HL-60 (cell line): ENCODE results near the gene BCAS3.
A peak's percentile ranks its signal among the peaks of the same experiment; 100 is the strongest.

ENCODE experiments used
- DNase-seq, 2 experiments: peaks; one replicate each; pipeline ENCODE4 v3.0.0-alpha.2; 2010 to 2020; ENCODE audit warnings: low read depth in 1 of 2, low spot score in 1 of 2
- H3K27ac ChIP-seq: fragments of 250-450 bp; sonication (Bioruptor Pico); replicated peaks from 2 replicates; pipeline ENCODE4 v1.5.1; 2020; ENCODE audit warnings: mild to moderate bottlenecking, moderate library complexity
- H3K27me3 ChIP-seq: fragments of 250-450 bp; sonication (Bioruptor Pico); 2 replicates; pipeline ENCODE4 v1.5.1; 2021; ENCODE audit warnings: mild to moderate bottlenecking, moderate library complexity; ENCODE audit not compliant: insufficient read depth, poor library complexity, severe bottlenecking
- H3K4me3 ChIP-seq: replicated peaks from 2 replicates; pipeline ENCODE4 v1.5.1; 2011; ENCODE audit warnings: mild to moderate bottlenecking, control low read depth, low read length; ENCODE audit not compliant: insufficient read depth
- GABPA ChIP-seq: IDR thresholded peaks from 2 replicates; pipeline ENCODE4 v1.6.1; 2012; ENCODE audit warnings: low read depth
- POLR2AphosphoS5 ChIP-seq: IDR thresholded peaks from 2 replicates; pipeline ENCODE4 v1.6.1; 2012; ENCODE audit warnings: low read depth
- SPI1 ChIP-seq: IDR thresholded peaks from 2 replicates; pipeline ENCODE4 v1.6.1; 2012; ENCODE audit warnings: low read depth, mild to moderate bottlenecking, borderline replicate concordance
- TF ChIP-seq, protein P1 (sequence below): IDR thresholded peaks from one replicate; pipeline ENCODE4 v1.5.1; 2011; ENCODE audit warnings: low read length, control low read depth, inconsistent platforms; ENCODE audit not compliant: insufficient read depth
- TF ChIP-seq, protein P2 (sequence below): IDR thresholded peaks from 2 replicates; pipeline ENCODE4 v1.6.1; 2012; ENCODE audit warnings: low read depth; ENCODE audit not compliant: insufficient replicate concordance

Gene BCAS3

DNA sequence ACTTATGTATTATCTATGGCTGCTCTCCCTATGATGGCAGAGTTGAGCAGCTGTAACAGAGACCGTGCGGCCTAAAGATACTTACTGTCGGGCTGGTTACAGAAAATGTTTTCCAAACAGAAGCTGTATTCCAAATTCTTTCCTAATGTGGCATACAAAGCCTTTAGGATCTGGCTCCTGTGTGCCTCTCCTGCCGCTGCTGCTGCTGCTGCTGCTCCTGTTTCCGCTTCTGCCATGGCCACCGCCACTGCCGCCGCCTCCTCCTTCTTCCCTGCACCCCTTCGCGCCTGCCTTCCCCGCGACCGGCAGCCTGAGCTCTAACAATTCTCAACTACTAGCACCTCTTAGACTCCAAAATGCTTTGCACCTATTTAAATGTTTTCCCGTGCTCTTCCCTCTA, 458.1 kb downstream of the BCAS3 start:
- no peak for DNase-seq
- Histone ChIP-seq H3K27ac (no peak overlapping the region), H3K4me3 (no peak overlapping the region), H3K27me3 (no peaks in the 10 kb centered on the region)
- no peak for TF ChIP-seq SPI1
- TF ChIP-seq, protein P1, sequence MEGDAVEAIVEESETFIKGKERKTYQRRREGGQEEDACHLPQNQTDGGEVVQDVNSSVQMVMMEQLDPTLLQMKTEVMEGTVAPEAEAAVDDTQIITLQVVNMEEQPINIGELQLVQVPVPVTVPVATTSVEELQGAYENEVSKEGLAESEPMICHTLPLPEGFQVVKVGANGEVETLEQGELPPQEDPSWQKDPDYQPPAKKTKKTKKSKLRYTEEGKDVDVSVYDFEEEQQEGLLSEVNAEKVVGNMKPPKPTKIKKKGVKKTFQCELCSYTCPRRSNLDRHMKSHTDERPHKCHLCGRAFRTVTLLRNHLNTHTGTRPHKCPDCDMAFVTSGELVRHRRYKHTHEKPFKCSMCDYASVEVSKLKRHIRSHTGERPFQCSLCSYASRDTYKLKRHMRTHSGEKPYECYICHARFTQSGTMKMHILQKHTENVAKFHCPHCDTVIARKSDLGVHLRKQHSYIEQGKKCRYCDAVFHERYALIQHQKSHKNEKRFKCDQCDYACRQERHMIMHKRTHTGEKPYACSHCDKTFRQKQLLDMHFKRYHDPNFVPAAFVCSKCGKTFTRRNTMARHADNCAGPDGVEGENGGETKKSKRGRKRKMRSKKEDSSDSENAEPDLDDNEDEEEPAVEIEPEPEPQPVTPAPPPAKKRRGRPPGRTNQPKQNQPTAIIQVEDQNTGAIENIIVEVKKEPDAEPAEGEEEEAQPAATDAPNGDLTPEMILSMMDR, result no peak

DNA sequence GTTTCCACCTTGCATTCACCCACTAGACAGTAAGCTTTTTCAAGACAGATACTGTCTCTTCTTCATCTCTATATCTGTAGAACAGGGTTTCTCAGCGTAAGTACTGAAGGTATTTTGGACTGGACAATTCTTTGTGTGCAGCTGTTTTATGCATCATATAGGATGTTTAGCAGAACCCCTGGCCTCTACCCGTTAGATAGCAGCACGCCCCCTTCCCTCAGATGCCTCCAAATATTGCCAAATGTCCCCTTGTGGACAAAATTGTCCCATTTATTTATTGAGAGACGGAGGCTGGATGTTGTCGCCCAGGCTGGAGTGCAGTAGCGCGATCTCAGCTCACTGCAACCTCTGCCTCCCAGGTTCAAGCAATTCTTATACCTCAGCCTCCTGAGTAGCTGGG, 458.6 kb downstream of the BCAS3 start:
- no peak for DNase-seq
- H3K27me3 ChIP-seq, result no peaks in the 10 kb centered on the region
- TF ChIP-seq POLR2AphosphoS5 (no peak), GABPA (no peak), SPI1 (no peak)
- TF ChIP-seq, protein P1, result no peak
- TF ChIP-seq, protein P2, sequence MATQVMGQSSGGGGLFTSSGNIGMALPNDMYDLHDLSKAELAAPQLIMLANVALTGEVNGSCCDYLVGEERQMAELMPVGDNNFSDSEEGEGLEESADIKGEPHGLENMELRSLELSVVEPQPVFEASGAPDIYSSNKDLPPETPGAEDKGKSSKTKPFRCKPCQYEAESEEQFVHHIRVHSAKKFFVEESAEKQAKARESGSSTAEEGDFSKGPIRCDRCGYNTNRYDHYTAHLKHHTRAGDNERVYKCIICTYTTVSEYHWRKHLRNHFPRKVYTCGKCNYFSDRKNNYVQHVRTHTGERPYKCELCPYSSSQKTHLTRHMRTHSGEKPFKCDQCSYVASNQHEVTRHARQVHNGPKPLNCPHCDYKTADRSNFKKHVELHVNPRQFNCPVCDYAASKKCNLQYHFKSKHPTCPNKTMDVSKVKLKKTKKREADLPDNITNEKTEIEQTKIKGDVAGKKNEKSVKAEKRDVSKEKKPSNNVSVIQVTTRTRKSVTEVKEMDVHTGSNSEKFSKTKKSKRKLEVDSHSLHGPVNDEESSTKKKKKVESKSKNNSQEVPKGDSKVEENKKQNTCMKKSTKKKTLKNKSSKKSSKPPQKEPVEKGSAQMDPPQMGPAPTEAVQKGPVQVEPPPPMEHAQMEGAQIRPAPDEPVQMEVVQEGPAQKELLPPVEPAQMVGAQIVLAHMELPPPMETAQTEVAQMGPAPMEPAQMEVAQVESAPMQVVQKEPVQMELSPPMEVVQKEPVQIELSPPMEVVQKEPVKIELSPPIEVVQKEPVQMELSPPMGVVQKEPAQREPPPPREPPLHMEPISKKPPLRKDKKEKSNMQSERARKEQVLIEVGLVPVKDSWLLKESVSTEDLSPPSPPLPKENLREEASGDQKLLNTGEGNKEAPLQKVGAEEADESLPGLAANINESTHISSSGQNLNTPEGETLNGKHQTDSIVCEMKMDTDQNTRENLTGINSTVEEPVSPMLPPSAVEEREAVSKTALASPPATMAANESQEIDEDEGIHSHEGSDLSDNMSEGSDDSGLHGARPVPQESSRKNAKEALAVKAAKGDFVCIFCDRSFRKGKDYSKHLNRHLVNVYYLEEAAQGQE, result no peak
- no peak overlapping the region for H3K27ac ChIP-seq
- H3K4me3 ChIP-seq, result no peak overlapping the region

DNA sequence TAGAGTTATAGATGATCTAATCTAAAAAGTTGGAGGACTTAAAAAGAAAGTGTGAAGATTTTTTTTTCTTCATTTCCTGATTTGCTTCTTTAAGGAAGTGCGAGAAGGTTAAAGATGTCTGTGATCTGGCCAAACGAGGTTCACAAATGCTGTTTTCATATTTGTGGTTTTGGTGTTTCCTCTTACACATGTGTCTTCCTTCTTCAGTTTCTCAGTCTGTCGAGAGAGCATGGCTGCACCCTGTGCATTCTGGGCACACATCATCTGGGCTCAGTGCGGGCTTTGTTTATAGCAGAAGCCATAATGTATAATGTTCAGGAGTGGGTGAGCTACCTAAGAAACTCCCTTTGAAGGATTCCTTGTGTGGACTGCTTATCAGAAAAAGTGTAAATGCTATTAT, 461.6 kb downstream of the BCAS3 start:
- TF ChIP-seq GABPA (no peak), POLR2AphosphoS5 (peak; percentile 69), SPI1 (peak; percentile 94)
- TF ChIP-seq, protein P1, result no peak
- TF ChIP-seq, protein P2, result no peak
- H3K4me3 ChIP-seq, result no peak overlapping the region
- H3K27ac ChIP-seq, result peak overlapping the region; percentile 61
- DNase-seq, result peak; percentile 14 to 88
- H3K27me3 ChIP-seq, result no peaks in the 10 kb centered on the region

DNA sequence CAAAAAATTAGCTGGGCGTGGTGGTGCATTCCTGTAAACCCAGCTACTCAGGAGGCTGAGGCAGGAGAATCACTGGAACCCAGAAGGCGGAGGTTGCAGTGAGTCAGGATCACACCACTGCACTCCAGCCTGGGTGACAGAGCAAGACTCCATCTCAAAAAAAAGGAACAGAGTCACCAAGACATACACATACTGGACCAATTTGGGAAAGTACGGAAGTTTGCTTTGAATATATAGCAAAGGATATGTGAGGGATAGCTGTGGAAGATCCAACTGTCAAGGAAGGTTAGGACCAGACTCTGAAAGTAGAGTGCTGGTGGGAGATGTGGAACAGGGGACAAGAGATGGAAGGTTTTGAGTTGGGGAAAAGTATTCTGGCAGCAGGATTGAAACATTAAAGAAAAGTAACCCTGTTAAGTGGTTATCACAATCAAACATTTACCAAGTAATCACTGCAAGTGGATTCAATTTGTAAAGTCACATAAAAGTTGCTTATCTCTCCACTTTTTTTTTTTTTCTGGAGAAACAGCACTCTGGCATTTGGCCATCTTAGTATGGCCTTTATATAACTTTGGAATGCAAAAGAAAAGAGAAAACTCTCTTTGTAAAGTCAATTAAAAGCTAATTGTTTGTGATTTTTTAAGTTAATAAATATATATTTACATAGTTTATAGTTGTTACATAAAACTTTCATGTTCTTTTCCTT, 462.6 kb downstream of the BCAS3 start:
- H3K4me3 ChIP-seq, result no peak overlapping the region
- no peak overlapping the region; the same call in 1 of the 2 replicates for H3K27ac ChIP-seq
- H3K27me3 ChIP-seq, result no peaks in the 10 kb centered on the region
- DNase-seq, result no peak
- no peak for TF ChIP-seq POLR2AphosphoS5
- TF ChIP-seq SPI1, result no peak
- TF ChIP-seq, protein P2, result no peak
- TF ChIP-seq GABPA, result no peak
- TF ChIP-seq, protein P1, result no peak
